GM23338 (cell line): ENCODE measurements around the gene LAMA1. TPM values are rescaled to one million over a fixed set of nuclear protein-coding genes. Genes with fewer than 3 reads are reported as not detected.

Experiments
- ATAC-seq: fragments of 200-7000 bp; cut with Tn5 transposase; 3 replicates; pipeline ENCODE4 v1.9.1; 2020
- DNase-seq: peaks from one replicate; pipeline ENCODE4 v3.0.0-alpha.2; 2015; ENCODE audit warnings: low spot score
- H2AFZ ChIP-seq: fragments of 200-600 bp; sonication (generic); 2 replicates; pipeline ENCODE4 v1.8.0; 2016; ENCODE audit warnings: antibody characterized with exemption, mild to moderate bottlenecking, moderate library complexity
- H3F3A ChIP-seq: fragments of 200-600 bp; sonication (generic); replicated peaks from 2 replicates; pipeline ENCODE4 v1.8.0; 2017; ENCODE audit warnings: antibody characterized with exemption, mixed run types, low read depth
- H3K27ac ChIP-seq: fragments of 200-600 bp; sonication (generic); 2 replicates; pipeline ENCODE4 v1.6.1; 2016; ENCODE audit warnings: low read depth
- H3K27me3 ChIP-seq: fragments of 200-600 bp; sonication (generic); 2 replicates; pipeline ENCODE4 v1.8.0; 2016; ENCODE audit warnings: mild to moderate bottlenecking, mixed run types, moderate library complexity; ENCODE audit not compliant: insufficient read depth
- H3K36me3 ChIP-seq: fragments of 200-600 bp; sonication (generic); 2 replicates; pipeline ENCODE4 v1.8.0; 2016; ENCODE audit warnings: mild to moderate bottlenecking; ENCODE audit not compliant: insufficient read depth
- H3K4me1 ChIP-seq: fragments of 200-600 bp; sonication (generic); 2 replicates; pipeline ENCODE4 v1.8.0; 2016; ENCODE audit warnings: mild to moderate bottlenecking, moderate library complexity; ENCODE audit not compliant: insufficient read depth
- H3K4me2 ChIP-seq: fragments of 200-600 bp; sonication (generic); 2 replicates; pipeline ENCODE4 v1.7.1; 2017; ENCODE audit warnings: mixed run types
- H3K4me3 ChIP-seq: fragments of 200-600 bp; sonication (generic); 2 replicates; pipeline ENCODE4 v1.6.1; 2016; ENCODE audit warnings: mixed run types
- H3K79me2 ChIP-seq: fragments of 200-600 bp; sonication (generic); replicated peaks from 2 replicates; pipeline ENCODE4 v1.8.0; 2017; ENCODE audit warnings: mild to moderate bottlenecking; ENCODE audit not compliant: insufficient read depth
- H3K9me2 ChIP-seq: fragments of 200-600 bp; sonication (generic); 2 replicates; pipeline ENCODE4 v1.8.0; 2017; ENCODE audit not compliant: insufficient read depth
- H4K20me1 ChIP-seq: fragments of 200-600 bp; sonication (generic); replicated peaks from 2 replicates; pipeline ENCODE4 v1.8.0; 2017; ENCODE audit warnings: mild to moderate bottlenecking; ENCODE audit not compliant: insufficient read depth
- H3K27ac Mint-ChIP-seq: 2 replicates; pipeline ENCODE4 v1.8.0; 2020; ENCODE audit warnings: inconsistent platforms, mild to moderate bottlenecking, moderate library complexity, mixed read lengths
- H3K27me3 Mint-ChIP-seq: 3 replicates; pipeline ENCODE4 v1.8.0; 2022; ENCODE audit warnings: low read depth, mild to moderate bottlenecking, moderate library complexity, mixed read lengths, inconsistent platforms; ENCODE audit not compliant: insufficient read depth, poor library complexity
- H3K36me3 Mint-ChIP-seq: 3 replicates; pipeline ENCODE4 v1.8.0; 2021; ENCODE audit warnings: low read depth, mild to moderate bottlenecking, inconsistent platforms, moderate library complexity, mixed read lengths
- H3K4me1 Mint-ChIP-seq: 3 replicates; pipeline ENCODE4 v1.8.0; 2020; ENCODE audit warnings: mild to moderate bottlenecking, inconsistent platforms, mixed read lengths
- H3K4me3 Mint-ChIP-seq: 3 replicates; pipeline ENCODE4 v1.8.0; 2021; ENCODE audit warnings: moderate library complexity, mild to moderate bottlenecking, inconsistent platforms, mixed read lengths
- H3K9me3 Mint-ChIP-seq: 3 replicates; pipeline ENCODE4 v1.8.0; 2020; ENCODE audit warnings: moderate library complexity, mild to moderate bottlenecking, inconsistent platforms, mixed read lengths
- EZH2 ChIP-seq: fragments of 200-600 bp; sonication (generic); IDR thresholded peaks from one replicate; pipeline ENCODE4 v1.8.0; 2017; ENCODE audit warnings: antibody characterized with exemption, mild to moderate bottlenecking, low read depth; ENCODE audit not compliant: unreplicated experiment
- EZH2phosphoT487 ChIP-seq: fragments of 200-600 bp; sonication (generic); IDR thresholded peaks from one replicate; pipeline ENCODE4 v1.8.1; 2018; ENCODE audit warnings: antibody characterized with exemption; ENCODE audit not compliant: unreplicated experiment
- JUNB ChIP-seq: IDR thresholded peaks from one replicate; pipeline ENCODE4 v1.6.1; 2016; ENCODE audit warnings: antibody characterized with exemption; ENCODE audit not compliant: unreplicated experiment
- POLR2AphosphoS5 ChIP-seq: IDR thresholded peaks from 2 replicates; pipeline ENCODE4 v1.6.1; 2016; ENCODE audit warnings: antibody characterized with exemption, low read depth
- ZNF114 ChIP-seq: fragments of 250-450 bp; sonication (Bioruptor Pico); IDR thresholded peaks from 2 replicates; pipeline ENCODE4 v1.5.0; 2020; ENCODE audit warnings: mild to moderate bottlenecking, moderate library complexity
- ZNF331 ChIP-seq: fragments of 250-450 bp; sonication (Bioruptor Pico); IDR thresholded peaks from 2 replicates; pipeline ENCODE4 v1.5.0; 2020; ENCODE audit warnings: low read depth, mild to moderate bottlenecking, moderate library complexity
- ZNF462 ChIP-seq: fragments of 250-450 bp; sonication (Bioruptor Pico); IDR thresholded peaks from 2 replicates; pipeline ENCODE4 v1.5.0; 2020; ENCODE audit warnings: mild to moderate bottlenecking, moderate library complexity
- polyA plus RNA-seq: library from polyadenylated mRNA; unstranded; fragments of >200 nt; fragmentation: Nextera tagmentation; extraction: Ambion mirVana; gene quantifications from 2 replicates; pipeline ENCODE4 v1.2.1, GENCODE V29; 2016
- total RNA-seq: library from RNA; depleted of rRNA; stranded (reverse); fragments of >200 nt; shearing (Covaris generic); gene quantifications from 2 replicates; pipeline ENCODE4 v1.2.3, GENCODE V29; 2014

The LAMA1 gene
- total and polyA plus RNA-seq, 2 experiments from 2014 or later: 14.8 to 52.3 TPM

- TF ChIP-seq EZH2 (no peak), EZH2phosphoT487 (no peak), POLR2AphosphoS5 (no peak), ZNF462 (CRISPR knock-in tag) (no peak)
- H3F3A ChIP-seq: no peaks in the 10 kb centered on the region
- no peak for DNase-seq
- ATAC-seq: no peak
- Mint-ChIP-seq H3K27me3 (peaks cover 2% of the 10 kb centered on the region), H3K36me3 (peaks cover 20% of the 10 kb centered on the region), H3K9me3 (no peaks in the 10 kb centered on the region), H3K27ac (no peak overlapping the region), H3K4me3 (no peak overlapping the region), H3K4me1 (peaks cover 6% of the 10 kb centered on the region; the same call in 2 of the 3 replicates)
- H4K20me1 ChIP-seq: no peaks in the 10 kb centered on the region
- H3K4me1 ChIP-seq: 0 out of 2 replicates have a peak, but pooled peaks cover 3% of the 10 kb centered on the region
- no peak overlapping the region for H3K4me3 ChIP-seq
- no peak overlapping the region for H3K27ac ChIP-seq
- H3K9me2 ChIP-seq: no peaks in the 10 kb centered on the region
- H3K27me3 ChIP-seq: no peaks in the 10 kb centered on the region
- no peaks in the 10 kb centered on the region for H3K79me2 ChIP-seq
- H3K4me2 ChIP-seq: no peak overlapping the region
- peaks cover 8% of the 10 kb centered on the region; the same call in 1 of the 2 replicates for H3K36me3 ChIP-seq
- no peak overlapping the region for H2AFZ ChIP-seq
Measured at GRCh38 chr18:6979954-6980353, 137.6 kb downstream of the LAMA1 start.

- Histone ChIP-seq H2AFZ (no peak overlapping the region), H3K4me2 (no peak overlapping the region), H3F3A (no peaks in the 10 kb centered on the region), H3K27me3 (no peaks in the 10 kb centered on the region), H3K36me3 (peaks cover 5% of the 10 kb centered on the region; the same call in 1 of the 2 replicates), H3K79me2 (no peaks in the 10 kb centered on the region), H3K4me1 (no peaks in the 10 kb centered on the region), H3K9me2 (no peaks in the 10 kb centered on the region), H3K27ac (no peak overlapping the region), H3K4me3 (no peak overlapping the region), H4K20me1 (peaks cover 3% of the 10 kb centered on the region; the same call in 1 of the 2 replicates)
- H3K27ac Mint-ChIP-seq: no peak overlapping the region
- ATAC-seq (no peak), DNase-seq (no peak)
- no peak overlapping the region for H3K4me3 Mint-ChIP-seq
- peaks cover 34% of the 10 kb centered on the region for H3K36me3 Mint-ChIP-seq
- no peaks in the 10 kb centered on the region for H3K9me3 Mint-ChIP-seq
- peaks cover 2% of the 10 kb centered on the region; the same call in 1 of the 3 replicates for H3K4me1 Mint-ChIP-seq
- H3K27me3 Mint-ChIP-seq: peaks cover 4% of the 10 kb centered on the region
- no peak for TF ChIP-seq ZNF114 (CRISPR knock-in tag)
- TF ChIP-seq JUNB: no peak
- no peak for TF ChIP-seq ZNF331
- TF ChIP-seq ZNF462 (CRISPR knock-in tag): no peak
Measured at GRCh38 chr18:6976935-6977334, 140.7 kb downstream of the LAMA1 start.
